Glomerular visceral epithelial cell (primary cell): ENCODE measurements around the gene KMT5B.

Experiments
- DNase-seq: peaks from one replicate; pipeline ENCODE4 v3.0.0-alpha.2; 2016; ENCODE audit errors: extremely low spot score

The KMT5B gene

GRCh38 chr11:68181719-68182451, 31.2 kb downstream of the KMT5B start:
- DNase-seq, result no peak

DNA sequence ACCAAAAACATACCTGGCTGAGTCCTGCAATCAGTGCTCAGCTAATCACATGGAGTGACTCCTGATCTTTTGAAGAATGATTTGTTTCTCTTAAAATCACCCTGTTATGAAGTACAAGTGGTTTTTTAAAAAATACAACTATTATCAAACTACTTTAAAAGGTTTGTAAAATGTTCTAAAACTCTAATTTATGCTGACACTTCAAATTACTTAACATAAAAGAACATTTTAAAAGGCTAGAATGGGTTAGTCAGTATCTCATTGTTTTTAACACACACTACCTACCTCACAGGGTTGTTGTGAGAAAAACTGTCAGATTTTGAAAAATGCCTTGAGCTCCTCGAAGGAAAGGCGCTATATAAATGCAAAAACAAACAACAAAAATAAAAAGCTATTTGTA, 33.2 kb downstream of the KMT5B start:
- no peak for DNase-seq

DNA sequence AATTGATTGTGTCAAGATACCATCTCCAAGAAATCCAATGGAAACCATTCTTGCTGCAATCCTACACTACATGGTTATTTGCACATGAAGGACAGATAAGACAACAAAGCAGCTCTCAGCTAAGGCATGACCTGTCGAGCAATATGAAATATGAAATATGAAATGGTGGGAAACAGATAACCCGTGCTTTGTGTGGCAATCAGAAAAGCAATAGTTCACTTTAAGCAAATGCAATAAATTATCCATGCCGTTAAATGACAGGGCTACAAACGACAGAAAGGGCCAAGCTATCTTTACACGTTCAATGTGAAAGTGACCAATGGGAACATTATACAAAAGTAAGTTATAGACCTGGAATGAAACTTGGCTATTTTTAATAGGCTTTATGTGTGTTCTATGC, 35.2 kb downstream of the KMT5B start:
- DNase-seq, result no peak

DNA sequence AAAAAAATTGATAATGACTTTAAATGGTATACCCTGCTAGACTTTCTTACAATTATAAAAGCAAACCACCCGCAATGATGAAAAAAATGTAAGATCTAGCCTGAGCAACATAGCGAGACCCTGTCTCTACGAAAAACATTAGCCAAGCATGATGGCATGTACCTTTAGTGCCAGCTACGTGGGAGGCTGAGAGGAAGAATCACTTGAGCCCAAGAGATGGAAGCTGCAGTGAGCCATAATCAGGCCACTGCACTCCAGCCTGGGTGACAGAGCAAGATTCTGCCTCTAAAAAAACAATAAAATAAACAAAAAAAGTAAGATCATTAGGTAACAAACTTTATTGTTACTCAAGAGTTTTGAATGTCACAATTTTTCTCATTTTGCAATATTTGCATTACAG, 39.2 kb downstream of the KMT5B start:
- no peak for DNase-seq

GRCh38 chr11:68169442-68169841, 43.7 kb downstream of the KMT5B start:
- no peak for DNase-seq

GRCh38 chr11:68168694-68169093, 44.4 kb downstream of the KMT5B start:
- no peak for DNase-seq

DNA sequence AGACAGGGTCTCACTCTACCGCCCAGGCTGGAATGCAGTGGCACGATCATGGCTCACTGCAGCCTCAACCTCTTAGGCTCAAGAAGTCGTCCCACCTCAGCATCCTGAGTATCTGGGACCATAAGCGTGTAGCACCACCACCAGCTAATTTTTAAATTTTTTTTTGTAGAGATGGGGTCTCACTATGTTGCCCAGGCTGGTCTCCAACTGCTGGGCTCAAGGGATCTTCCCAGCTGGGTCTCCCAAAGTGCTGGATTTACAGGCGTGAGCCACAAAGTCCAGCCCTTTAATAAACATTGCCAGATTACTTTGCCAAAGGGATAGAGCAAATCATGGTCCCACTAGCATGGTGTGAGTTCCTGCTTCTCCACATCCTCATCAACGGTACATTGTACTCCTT, 45.6 kb downstream of the KMT5B start:
- no peak for DNase-seq

- no peak for DNase-seq
Observed at GRCh38 chr11:68166969-68167368, 46.1 kb downstream of the KMT5B start.

DNA sequence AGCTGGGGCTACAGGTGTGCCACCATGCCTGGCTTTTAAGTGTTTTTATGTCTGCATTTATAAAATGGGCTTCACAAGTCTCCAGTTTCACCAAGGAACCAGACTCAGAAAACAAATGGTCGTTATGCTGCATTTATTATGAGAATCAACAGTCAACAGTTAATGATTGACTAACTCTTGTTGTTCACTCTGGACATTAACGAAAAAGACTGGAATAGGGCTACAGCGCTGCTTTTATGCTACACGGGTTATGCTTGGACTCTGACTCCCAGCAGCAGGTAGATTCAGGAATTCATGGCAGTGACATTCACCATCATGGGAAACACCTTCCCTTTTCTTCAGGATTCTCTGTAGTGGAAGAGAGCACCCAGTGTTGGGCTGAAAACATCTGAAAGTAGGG, 47.5 kb downstream of the KMT5B start:
- no peak for DNase-seq

DNA sequence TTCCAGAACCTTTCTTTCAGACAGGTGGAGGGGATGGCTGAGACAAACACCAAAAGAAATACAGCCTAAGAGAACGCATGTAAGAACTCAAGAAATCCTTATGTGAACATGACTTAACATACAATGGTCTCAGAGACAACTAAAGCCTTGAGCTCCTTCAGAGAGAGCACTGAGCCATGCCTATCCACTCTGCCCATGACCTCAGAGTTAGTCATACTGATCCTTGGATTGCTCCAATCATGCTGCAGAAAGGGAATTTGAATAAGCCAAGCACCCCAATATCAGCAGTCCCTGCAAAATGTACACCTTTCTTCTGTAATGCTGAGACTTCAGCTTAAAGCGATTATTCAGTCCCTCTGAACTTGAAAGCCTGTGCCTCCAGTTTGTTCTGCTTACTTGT, 48.7 kb downstream of the KMT5B start:
- peak; percentile 25 for DNase-seq

GRCh38 chr11:68163691-68164090, 49.4 kb downstream of the KMT5B start:
- no peak for DNase-seq

DNA sequence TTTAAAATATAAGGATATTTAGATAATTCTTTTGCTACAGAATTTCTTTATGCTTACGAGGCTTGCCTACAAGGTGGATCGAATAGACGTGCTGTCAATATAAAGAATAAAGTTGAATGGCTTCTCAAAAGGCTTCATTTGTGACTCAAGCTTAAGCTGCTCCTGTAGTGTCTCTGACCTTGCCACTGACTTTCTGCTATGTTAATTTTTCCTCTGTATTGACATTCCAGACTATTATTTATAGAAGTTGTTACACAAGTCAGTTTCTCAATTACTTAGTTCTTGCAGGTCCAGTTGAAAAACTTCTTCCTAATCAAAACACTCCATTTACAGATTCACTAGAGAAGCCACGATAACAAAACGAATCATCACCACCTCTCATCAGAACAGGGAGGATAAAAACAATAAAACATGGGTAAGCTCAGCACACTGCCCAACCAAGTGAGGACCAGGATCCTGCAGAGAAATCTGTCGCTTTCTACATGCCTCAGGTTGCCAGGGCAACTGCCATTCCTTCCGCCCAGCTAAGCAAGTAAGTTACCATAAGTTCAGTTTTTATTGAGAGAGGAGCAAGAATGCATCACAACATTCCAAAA, 52.9 kb downstream of the KMT5B start:
- DNase-seq, result peak; percentile 22

GRCh38 chr11:68159665-68160064, 53.4 kb downstream of the KMT5B start:
- DNase-seq, result no peak

GRCh38 chr11:68159161-68159560, 53.9 kb downstream of the KMT5B start:
- no peak for DNase-seq

DNA sequence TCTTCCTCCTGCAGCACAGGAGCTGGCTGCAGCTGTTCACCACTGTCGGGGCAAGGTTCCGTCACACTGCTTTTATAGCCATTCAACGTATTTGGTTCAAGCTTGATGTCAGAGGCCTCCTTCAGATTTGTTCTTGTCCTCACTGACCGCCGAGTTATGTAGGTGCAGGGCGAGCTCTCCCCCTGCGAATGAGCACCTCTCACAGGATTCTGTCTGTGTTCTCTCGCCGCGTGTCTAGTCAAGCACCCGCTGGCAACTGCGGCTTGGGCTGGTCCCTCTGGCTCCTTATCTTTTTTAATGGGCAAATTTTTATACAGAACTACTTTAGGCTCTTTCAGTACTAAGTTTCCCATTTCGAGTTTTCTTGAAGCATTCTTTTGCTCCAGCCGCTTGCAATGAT, 54.5 kb downstream of the KMT5B start:
- no peak for DNase-seq

- no peak for DNase-seq
Observed at GRCh38 chr11:68153742-68154141, 59.4 kb downstream of the KMT5B start.

- DNase-seq, result peak; percentile 34
Observed at GRCh38 chr11:68150037-68150436, 63.1 kb downstream of the KMT5B start.

DNA sequence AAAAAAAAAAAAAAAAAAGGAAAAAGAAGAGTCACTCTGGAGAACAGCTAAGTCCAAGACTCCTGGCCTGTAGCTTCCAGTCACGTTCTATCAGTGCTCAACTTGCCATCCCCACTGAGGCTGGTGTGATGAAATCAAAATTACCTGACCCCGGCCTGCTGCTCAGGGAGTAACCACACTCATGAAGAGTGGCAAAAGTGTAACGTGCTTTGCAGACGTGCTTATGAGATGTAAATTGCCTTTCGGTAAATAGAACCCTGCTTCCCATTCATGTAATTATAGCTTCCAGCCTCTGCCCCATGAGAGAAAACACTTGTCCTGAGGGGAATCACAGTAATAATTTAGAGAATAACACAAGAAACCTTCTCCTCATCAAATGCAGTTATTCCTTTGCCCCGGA, 63.7 kb downstream of the KMT5B start:
- DNase-seq, result no peak

- no peak for DNase-seq
Observed at GRCh38 chr11:68148879-68149278, 64.2 kb downstream of the KMT5B start.

- no peak for DNase-seq
Observed at GRCh38 chr11:68148071-68148805, 64.9 kb downstream of the KMT5B start.

DNA sequence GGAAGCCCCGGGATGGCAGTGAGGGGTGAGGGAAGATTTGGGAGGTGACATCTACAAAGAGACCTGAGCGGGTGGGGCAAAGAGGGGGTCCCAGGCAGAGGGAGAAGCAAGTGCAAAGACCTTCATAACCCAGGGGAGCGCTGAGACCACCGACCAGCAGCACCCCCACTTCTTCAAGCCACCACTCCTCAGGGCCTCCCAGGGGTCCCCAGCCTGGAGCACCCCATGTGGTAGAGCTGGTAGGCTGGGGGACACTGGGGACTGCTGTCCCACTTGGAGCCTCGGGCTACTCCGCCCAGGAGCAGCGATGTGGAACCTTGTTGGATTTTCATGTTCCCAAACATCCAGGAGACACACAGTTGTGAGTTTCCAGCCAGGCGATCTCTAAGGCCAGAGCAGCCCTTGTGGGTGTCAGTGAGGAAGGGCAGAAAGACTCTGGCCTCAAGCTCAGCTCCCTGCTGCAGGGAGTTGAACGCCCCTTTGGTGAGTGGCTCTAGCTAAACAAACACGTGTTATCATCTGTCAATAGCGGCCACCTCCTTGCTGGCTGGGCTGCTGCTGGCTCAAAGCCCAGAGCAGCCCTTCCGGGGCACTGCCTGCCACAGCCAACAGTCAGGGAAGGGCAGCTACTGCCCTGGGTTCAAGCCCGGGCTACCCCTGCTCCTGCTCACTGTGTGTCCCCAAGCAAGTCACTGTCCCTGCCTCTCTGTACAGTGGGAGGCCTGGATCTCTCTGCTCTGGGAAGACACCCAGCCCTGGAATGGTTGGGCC, 66.2 kb downstream of the KMT5B start:
- DNase-seq, result peak; percentile 57

- DNase-seq, result peak; percentile 50
Observed at GRCh38 chr11:68146010-68146540, 67.0 kb downstream of the KMT5B start.
